ENCODE results near the gene COL16A1.

Gene COL16A1

DNA sequence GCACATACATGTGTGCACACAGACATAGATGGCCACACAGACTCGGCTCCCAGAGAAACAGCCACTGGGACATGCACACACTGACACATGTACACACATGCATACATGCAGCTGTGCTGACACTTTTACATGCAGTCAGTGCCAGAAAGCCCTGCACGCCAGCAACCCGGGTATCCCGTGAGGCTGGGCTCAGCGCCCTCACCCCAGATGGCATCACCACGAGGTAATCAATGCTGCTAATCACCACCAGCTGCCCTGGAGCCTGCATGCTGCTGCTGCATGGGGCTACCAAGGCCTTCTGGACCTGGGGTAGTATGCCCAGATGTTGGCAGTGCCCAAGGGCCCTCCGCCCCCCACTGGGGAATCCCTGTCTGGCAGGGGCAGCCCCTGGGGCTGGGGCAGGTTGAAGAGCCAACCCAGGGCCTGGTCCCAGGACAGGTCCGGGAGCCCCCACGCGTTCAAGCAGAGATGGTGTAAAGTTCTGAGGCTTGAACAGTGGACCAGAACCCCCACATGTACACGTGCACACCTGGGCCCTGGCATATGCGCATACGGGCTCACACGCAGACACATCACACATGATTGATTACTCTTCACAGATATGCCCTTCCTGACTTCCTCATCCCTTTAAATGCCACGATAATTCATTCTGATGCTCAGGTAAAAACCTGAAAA, 2.7 kb upstream of the COL16A1 start:
- Histone ChIP-seq H3K4me3 (ENCODE audit: low read depth, low read length) (no peak overlapping the region), H2AFZ (ENCODE audit: low read length, unreplicated experiment) (no peak overlapping the region), H3K79me2 (ENCODE audit: control insufficient read depth, insufficient read depth, low read length, unreplicated experiment) (peaks cover 25% of the 10 kb centered on the region), H3K27me3 (ENCODE audit: insufficient read depth, low read length) (no peaks in the 10 kb centered on the region), H3K36me3 (ENCODE audit: insufficient read depth, low read length) (no peaks in the 10 kb centered on the region), H3K27ac (ENCODE audit: low read depth, low read length) (no peak overlapping the region), H3K4me1 (ENCODE audit: control insufficient read depth, insufficient read depth, low read length, unreplicated experiment) (peaks cover 50% of the 10 kb centered on the region)

DNA sequence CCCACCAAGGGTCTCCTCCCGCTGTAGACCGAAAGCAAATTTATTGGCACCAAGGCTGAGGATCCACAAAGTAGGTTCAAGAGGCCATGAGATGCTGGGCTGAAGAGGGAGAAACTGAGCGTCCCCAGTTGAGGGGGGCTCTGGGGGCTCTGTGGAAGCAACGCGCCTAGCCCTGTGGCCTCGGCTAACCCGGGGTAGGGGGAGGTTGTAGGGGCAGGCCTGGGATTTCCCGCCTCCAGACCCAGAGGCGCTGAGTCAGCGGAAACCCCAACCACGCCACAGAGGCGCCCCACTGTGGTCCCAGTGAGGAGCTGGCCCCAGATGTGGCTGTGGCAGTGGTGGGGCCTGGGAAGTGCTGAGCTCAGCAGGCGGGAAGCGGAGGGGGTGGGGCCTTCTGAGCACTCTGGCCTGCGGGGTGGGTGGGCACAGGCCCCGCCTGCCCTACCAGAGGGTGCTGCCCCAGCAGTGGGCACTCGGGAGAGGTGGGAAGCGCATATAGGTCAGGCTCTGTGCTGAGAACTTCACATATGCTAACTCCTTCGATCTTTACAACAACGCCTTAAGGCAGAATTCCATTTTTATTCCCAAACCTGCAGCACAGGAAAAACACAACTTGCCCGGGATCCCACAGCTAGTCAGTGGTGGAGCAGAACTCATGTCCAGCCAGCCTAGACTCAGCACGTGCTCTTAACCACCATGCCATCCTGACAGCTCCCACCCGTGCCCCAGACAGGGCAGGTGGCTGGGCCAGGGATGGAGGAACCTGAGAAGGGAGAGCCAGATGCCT, 1.5 kb upstream of the COL16A1 start:
- Histone ChIP-seq H3K79me2 (ENCODE audit: control insufficient read depth, insufficient read depth, low read length, unreplicated experiment) (peaks cover 28% of the 10 kb centered on the region), H3K4me3 (ENCODE audit: low read depth, low read length) (peak overlapping the region; percentile 80), H3K27ac (ENCODE audit: low read depth, low read length) (peak overlapping the region; percentile 89), H3K27me3 (ENCODE audit: insufficient read depth, low read length) (no peaks in the 10 kb centered on the region), H3K4me1 (ENCODE audit: control insufficient read depth, insufficient read depth, low read length, unreplicated experiment) (peaks cover 60% of the 10 kb centered on the region), H2AFZ (ENCODE audit: low read length, unreplicated experiment) (peak overlapping the region; percentile 83), H3K36me3 (ENCODE audit: insufficient read depth, low read length) (no peaks in the 10 kb centered on the region)

DNA sequence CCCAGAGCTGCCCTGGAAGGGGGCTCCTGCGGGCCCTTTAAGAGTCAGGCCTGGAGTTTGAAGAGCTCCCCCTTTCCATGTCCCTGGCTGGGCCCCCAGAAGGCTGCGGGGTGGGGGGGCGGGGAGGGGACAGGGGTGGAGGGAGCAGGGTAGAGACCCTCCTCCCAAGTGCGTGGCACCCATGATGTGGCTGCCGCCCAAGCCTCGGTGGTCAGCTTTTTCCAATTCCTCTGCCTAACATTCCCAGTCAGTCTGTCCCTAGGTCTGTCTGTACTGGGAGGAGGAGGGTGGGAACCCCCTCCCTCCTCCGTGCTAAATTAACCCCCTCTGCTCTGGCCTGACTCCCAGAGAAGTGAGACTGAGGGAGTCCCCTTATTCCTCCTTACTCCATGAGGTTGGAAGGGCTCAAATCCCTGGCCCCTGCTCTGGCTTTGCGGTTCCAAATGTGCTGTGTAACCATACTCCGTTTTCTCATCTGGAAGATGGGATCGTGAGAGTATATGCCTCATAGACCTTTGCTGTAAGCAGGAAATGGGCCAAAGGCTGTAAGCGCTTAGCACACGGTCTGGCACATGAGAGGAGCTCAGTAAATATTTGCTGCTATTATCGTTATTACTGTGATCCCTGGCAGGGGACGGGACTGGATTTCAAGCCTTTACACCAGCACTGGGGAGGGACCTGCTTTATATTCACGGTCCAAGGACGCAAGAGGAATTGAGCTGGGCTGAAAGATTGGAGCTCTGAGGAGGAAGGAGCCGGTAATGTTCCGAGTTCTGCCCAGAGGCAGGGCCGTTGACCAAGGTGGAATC, 658 bp upstream of the COL16A1 start:
- Histone ChIP-seq H3K79me2 (ENCODE audit: control insufficient read depth, insufficient read depth, low read length, unreplicated experiment) (peaks cover 36% of the 10 kb centered on the region), H3K4me3 (ENCODE audit: low read depth, low read length) (peak overlapping the region; percentile 80), H3K36me3 (ENCODE audit: insufficient read depth, low read length) (no peaks in the 10 kb centered on the region), H3K27ac (ENCODE audit: low read depth, low read length) (peak overlapping the region; percentile 89), H3K4me1 (ENCODE audit: control insufficient read depth, insufficient read depth, low read length, unreplicated experiment) (peaks cover 68% of the 10 kb centered on the region), H3K27me3 (ENCODE audit: insufficient read depth, low read length) (no peaks in the 10 kb centered on the region), H2AFZ (ENCODE audit: low read length, unreplicated experiment) (peak overlapping the region; percentile 83)

DNA sequence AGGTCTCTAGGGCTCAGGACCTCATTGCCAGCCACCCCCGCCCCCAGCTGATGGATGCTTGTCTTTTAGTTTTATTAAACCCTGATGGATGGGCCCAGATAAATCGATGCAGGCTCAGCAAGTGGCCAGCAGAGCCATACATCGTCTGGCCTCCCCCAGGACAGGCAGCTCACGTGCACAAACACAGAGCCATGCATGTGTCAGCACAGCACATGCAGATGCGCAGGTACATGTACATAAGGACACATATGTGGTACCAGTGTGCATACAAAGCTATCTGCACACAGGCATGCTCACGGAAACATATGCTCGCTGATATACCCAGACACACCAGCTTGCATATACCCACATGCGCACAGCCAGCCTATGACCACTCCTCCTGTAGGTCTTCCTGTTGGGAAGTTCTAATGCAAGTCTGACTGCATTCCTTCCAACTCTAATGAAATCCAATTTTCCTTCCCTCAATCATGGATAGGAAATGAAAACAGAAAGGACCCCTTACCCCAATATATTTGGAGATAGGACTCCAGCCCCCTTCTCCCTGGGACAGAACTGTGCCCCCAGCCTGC, 897 bp downstream of the COL16A1 start:
- H3K4me1 ChIP-seq (ENCODE audit: control insufficient read depth, insufficient read depth, low read length, unreplicated experiment), result peaks cover 66% of the 10 kb centered on the region
- H3K4me3 ChIP-seq (ENCODE audit: low read depth, low read length), result peak overlapping the region; percentile 80
- H3K27ac ChIP-seq (ENCODE audit: low read depth, low read length), result peak overlapping the region; percentile 89
- H3K36me3 ChIP-seq (ENCODE audit: insufficient read depth, low read length), result no peaks in the 10 kb centered on the region
- H2AFZ ChIP-seq (ENCODE audit: low read length, unreplicated experiment), result no peak overlapping the region
- H3K79me2 ChIP-seq (ENCODE audit: control insufficient read depth, insufficient read depth, low read length, unreplicated experiment), result peaks cover 39% of the 10 kb centered on the region
- no peaks in the 10 kb centered on the region for H3K27me3 ChIP-seq (ENCODE audit: insufficient read depth, low read length)

DNA sequence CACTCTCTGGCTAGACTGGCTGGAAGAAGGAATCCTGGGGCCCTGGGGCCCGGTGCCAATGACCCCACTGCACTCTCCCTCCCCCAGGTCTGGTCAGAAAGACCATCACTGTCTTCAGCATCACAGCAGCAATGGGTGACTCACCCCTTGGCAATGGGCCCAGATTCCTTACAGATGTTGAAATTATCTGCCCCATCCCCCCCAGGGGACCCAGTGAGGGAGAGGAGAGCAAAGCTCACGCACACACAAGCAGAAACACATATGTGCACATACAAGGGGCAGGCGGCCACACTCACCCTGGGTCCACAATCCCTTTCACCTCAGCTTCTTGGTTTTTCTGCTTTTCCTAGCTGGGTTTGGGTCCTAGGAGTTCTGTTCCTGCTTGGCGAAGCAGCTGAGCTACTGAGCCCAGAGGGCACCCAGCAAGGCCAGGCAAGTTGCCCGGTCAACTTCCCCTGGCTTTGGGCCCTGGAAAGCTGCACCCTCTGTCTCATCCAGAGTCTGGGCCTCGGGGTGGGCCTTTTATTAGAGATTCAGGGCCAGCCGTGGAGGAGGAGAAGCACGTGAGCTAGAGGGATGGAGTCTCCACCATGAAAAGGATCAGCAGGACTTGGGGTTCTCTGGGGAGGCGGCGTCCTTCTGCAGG, 2.6 kb downstream of the COL16A1 start:
- H3K4me1 ChIP-seq (ENCODE audit: control insufficient read depth, insufficient read depth, low read length, unreplicated experiment), result peaks cover 53% of the 10 kb centered on the region
- H3K27ac ChIP-seq (ENCODE audit: low read depth, low read length), result peak overlapping the region; percentile 65
- peak overlapping the region; percentile 80 for H3K4me3 ChIP-seq (ENCODE audit: low read depth, low read length)
- H3K79me2 ChIP-seq (ENCODE audit: control insufficient read depth, insufficient read depth, low read length, unreplicated experiment), result peaks cover 39% of the 10 kb centered on the region
- no peaks in the 10 kb centered on the region for H3K27me3 ChIP-seq (ENCODE audit: insufficient read depth, low read length)
- H2AFZ ChIP-seq (ENCODE audit: low read length, unreplicated experiment), result no peak overlapping the region
- H3K36me3 ChIP-seq (ENCODE audit: insufficient read depth, low read length), result peaks cover 11% of the 10 kb centered on the region; the same call in 1 of the 2 replicates

DNA sequence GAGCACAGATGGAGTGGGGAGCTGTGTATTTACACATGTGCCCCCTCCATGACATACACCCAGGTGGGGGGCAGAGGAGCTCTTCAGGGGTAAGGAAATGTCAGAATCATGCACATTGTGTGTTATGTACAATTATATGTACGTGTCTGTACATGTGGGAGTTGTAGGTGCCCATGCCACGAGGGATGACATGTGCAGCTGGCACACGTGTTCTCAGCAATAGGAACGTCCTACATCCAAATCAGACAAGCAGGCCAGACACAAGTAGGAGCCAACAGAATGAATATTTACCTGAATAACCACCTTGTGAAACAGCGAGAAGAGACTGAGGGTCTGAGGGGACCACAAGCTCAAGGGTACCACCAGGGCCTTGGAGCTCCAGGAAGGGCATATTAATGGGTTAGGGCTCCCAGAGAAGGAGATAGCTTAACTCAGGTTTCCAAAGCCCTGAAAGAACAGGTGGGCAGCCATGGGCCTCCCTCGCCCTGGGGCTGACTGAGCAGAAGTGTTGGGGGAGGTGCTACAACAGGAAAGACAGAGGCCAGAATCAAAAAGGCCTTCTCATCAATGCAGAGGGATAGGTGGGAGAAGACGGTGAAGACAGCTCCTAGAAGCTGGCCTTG, 3.2 kb downstream of the COL16A1 start:
- Histone ChIP-seq H2AFZ (ENCODE audit: low read length, unreplicated experiment) (no peak overlapping the region), H3K36me3 (ENCODE audit: insufficient read depth, low read length) (peaks cover 11% of the 10 kb centered on the region; the same call in 1 of the 2 replicates), H3K27me3 (ENCODE audit: insufficient read depth, low read length) (no peaks in the 10 kb centered on the region), H3K27ac (ENCODE audit: low read depth, low read length) (peak overlapping the region; percentile 65), H3K79me2 (ENCODE audit: control insufficient read depth, insufficient read depth, low read length, unreplicated experiment) (peaks cover 39% of the 10 kb centered on the region), H3K4me3 (ENCODE audit: low read depth, low read length) (peak overlapping the region; percentile 45), H3K4me1 (ENCODE audit: control insufficient read depth, insufficient read depth, low read length, unreplicated experiment) (peaks cover 49% of the 10 kb centered on the region)

DNA sequence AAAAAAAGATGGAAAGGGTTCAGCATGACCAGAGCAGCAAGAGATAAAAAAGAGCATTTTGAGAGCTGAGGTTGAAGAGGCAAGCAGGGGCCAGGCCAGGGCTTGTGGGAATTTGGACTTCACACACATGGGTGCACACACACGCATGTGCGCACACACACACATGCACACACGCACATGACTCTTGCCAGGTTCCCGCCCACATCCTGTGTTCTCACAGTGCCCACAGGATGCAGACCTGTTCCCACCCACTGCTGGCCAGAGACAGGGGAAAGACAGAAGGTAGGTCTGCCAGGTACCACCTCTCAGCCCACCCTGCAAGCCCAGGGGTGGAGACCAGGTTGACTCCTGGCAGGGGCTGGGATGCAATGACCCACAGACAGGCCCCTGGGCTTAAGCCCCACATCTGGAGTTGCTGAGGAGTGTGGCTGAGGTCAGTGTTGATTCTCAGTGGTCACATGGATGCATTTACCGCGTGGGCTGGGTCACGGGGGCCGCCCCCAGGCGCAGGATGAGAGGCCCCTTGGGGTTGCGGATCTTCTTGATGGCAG, 4.4 kb downstream of the COL16A1 start:
- no peak overlapping the region for H3K4me3 ChIP-seq (ENCODE audit: low read depth, low read length)
- H2AFZ ChIP-seq (ENCODE audit: low read length, unreplicated experiment), result no peak overlapping the region
- no peak overlapping the region for H3K27ac ChIP-seq (ENCODE audit: low read depth, low read length)
- H3K4me1 ChIP-seq (ENCODE audit: control insufficient read depth, insufficient read depth, low read length, unreplicated experiment), result peaks cover 40% of the 10 kb centered on the region
- H3K27me3 ChIP-seq (ENCODE audit: insufficient read depth, low read length), result no peaks in the 10 kb centered on the region
- H3K36me3 ChIP-seq (ENCODE audit: insufficient read depth, low read length), result peaks cover 11% of the 10 kb centered on the region; the same call in 1 of the 2 replicates
- H3K79me2 ChIP-seq (ENCODE audit: control insufficient read depth, insufficient read depth, low read length, unreplicated experiment), result peaks cover 39% of the 10 kb centered on the region

DNA sequence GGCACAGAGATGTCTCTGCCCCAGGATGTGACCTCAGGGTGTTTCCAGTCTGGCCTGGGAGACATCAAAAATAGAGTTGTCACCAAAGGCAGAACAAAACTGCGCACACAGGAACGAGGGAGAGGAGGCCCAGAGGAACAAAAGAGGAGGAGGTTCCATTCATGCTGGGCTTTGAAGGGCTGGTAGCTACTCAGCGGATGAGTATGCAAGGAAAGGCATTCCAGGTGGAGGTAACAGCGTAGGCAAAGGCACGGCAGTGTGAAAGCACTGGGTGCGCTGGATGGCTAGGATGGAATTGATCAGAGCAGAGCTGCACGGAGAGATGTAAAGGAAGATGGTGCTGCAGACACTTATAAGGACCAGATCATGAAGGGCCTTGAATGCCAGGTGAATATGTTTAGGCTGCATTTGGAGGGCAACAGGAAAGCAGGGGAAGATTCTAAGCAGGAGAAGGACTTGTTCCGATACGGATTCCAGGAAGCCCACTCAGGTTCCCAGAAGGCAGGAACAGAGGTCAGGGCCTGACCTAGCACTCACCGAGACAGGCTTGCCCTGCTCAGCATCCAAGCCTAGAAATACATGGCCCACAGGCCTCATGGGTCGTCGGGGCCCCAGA, 6.3 kb downstream of the COL16A1 start:
- Histone ChIP-seq H3K36me3 (ENCODE audit: insufficient read depth, low read length) (peaks cover 11% of the 10 kb centered on the region; the same call in 1 of the 2 replicates), H2AFZ (ENCODE audit: low read length, unreplicated experiment) (no peak overlapping the region), H3K4me1 (ENCODE audit: control insufficient read depth, insufficient read depth, low read length, unreplicated experiment) (peaks cover 30% of the 10 kb centered on the region), H3K79me2 (ENCODE audit: control insufficient read depth, insufficient read depth, low read length, unreplicated experiment) (peaks cover 23% of the 10 kb centered on the region), H3K27me3 (ENCODE audit: insufficient read depth, low read length) (no peaks in the 10 kb centered on the region), H3K27ac (ENCODE audit: low read depth, low read length) (no peak overlapping the region), H3K4me3 (ENCODE audit: low read depth, low read length) (no peak overlapping the region)

DNA sequence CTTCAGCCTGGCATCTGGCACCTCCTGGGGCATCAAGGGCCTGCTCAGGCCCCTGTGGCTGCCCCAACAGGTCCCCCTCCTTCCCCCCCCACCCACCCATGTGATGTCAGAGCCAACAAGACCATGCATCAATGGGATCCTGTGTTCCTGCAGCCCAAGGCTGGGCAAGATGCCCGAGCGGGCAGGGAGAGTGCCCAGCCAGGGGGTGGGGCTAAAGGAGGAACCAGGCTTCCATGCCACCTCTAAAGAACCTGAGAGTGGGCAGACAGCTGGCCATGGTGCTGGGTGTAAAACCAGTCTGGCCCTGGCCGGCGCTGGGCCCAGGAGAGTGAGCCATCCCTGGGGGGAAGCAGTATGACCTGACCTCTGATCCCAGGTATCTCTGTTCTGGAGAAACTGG, 7.6 kb downstream of the COL16A1 start:
- no peak overlapping the region for H2AFZ ChIP-seq (ENCODE audit: low read length, unreplicated experiment)
- H3K27me3 ChIP-seq (ENCODE audit: insufficient read depth, low read length), result no peaks in the 10 kb centered on the region
- H3K36me3 ChIP-seq (ENCODE audit: insufficient read depth, low read length), result peaks cover 11% of the 10 kb centered on the region; the same call in 1 of the 2 replicates
- no peak overlapping the region for H3K27ac ChIP-seq (ENCODE audit: low read depth, low read length)
- H3K79me2 ChIP-seq (ENCODE audit: control insufficient read depth, insufficient read depth, low read length, unreplicated experiment), result peaks cover 14% of the 10 kb centered on the region
- H3K4me3 ChIP-seq (ENCODE audit: low read depth, low read length), result no peak overlapping the region
- peaks cover 18% of the 10 kb centered on the region for H3K4me1 ChIP-seq (ENCODE audit: control insufficient read depth, insufficient read depth, low read length, unreplicated experiment)

All from ACC112 (cell line).